Measurements from ENCODE around the gene CDK5.

DNA sequence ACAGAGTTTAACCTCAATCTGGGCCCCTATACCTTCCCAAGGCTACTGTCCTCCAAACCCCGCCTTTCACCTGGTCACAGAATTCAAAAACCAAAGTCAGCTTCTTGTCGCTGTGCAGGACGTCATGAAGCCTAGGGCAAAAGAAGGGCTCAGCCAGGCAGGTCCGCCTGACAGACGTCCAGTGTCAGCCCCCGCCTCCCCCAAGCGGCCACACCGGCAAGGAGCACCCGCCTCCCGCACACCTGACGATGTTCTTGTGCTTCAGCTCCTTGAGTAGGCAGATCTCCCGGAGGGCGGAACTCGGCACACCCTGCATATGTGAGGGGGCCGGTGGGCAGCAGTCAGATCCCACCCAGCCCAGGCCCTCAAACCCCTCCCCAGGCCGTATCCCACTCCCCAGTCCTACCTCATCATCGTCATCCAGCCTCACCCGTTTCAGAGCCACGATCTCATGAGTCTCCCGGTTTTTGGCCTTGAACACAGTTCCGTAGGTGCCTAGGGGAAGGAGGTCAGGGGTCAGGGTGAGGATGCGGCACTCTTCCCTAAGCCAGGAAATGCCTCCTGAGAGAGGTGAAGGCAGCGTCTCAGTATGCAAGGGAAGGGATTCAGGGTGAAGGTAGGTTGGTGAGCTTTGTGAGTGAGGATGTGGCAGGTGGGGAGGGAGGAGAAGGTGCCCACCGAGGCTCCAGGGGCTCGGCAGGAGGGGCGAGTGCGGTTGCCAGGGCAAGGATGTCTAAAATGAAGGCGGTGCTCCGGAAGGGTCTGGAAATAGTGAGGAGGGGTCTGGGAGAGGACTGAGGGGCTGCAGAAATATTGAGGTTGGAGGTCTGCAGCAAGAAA is 811 bp downstream of the CDK5 start:
- no peak for TF ChIP-seq CTCF (IDR thresholded peaks at IDR 0.05; ENCODE audit: insufficient read depth, low read length, poor library complexity, severe bottlenecking)
- TF ChIP-seq EZH2phosphoT487 (conservative IDR thresholded peaks at IDR 0.05; ENCODE audit: low read length): no peak
